Fibroblast of lung (primary cell): ENCODE data around the gene TBC1D22A.

ENCODE experiments used
- CTCF ChIP-seq, 2 donors: IDR thresholded peaks in 1 of 2; conservative IDR thresholded peaks in 1 of 2; 1 replicate in 1 of 2; 2 replicates in 1 of 2; pipeline ENCODE4 v1.5.1; 2011 to 2012; ENCODE audit warnings: low read length in 2 of 2, control low read depth in 1 of 2, inconsistent platforms in 1 of 2, low read depth in 1 of 2, mild to moderate bottlenecking in 1 of 2
- EZH2 ChIP-seq: IDR thresholded peaks from 2 replicates; pipeline ENCODE4 v1.5.1; 2012; ENCODE audit warnings: low read length, control low read depth, mild to moderate bottlenecking; ENCODE audit errors: missing control alignments

DNA sequence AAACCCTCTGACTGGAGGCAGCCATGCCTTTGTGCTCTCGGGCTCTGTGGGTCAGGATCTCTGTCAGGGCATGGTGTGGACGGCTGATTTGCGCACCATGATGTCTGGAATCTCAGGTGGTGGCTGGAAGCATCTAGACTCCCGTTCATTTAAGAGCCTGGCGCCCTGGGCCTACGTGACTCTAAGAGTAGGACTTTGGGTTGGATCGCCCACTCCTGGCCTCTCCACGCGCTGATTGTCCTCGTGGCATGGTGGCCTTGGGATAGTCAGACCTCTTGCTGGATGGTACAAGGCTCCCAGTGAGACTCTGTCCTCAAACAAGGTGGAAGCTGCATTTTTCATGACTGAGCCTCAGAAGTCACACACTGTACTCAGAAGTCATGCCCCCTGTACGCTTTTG, 224.3 kb downstream of the TBC1D22A start:
- TF ChIP-seq CTCF (conservative IDR thresholded peaks at IDR 0.05 in 1 of 2, IDR thresholded peaks at IDR 0.05 in 1 of 2; ENCODE audit: low read depth in 1 of 2, low read length in 2 of 2) (no peak), EZH2 (no peak)
